Activated T-helper 1 cell treated with anti-CD3 and anti-CD28 coated beads, Interleukin-12 subunit alpha, Interleukin-12 subunit beta, Interleukin-2, Interleukin-4 antibody, amounts not matched to agents 30 ng/mL and 10 ng/mL and 1 ng/mL, durations not matched to agents 14 hours and 24 hours and 36 hours (primary cell): ENCODE data around the gene FADS3. TPM values are rescaled to one million over a fixed set of nuclear protein-coding genes. Genes with fewer than 3 reads are reported as not detected.

Source experiments
- DNase-seq: peaks from one replicate; pipeline ENCODE4 v3.0.0; 2021; ENCODE audit warnings: low spot score
- H3K27ac Mint-ChIP-seq: one replicate; pipeline ENCODE4 v1.8.0; 2021; ENCODE audit warnings: mild to moderate bottlenecking, mixed read lengths
- H3K27me3 Mint-ChIP-seq: one replicate; pipeline ENCODE4 v1.8.0; 2022; ENCODE audit warnings: mild to moderate bottlenecking, moderate library complexity, mixed read lengths; ENCODE audit not compliant: insufficient read depth
- H3K36me3 Mint-ChIP-seq: one replicate; pipeline ENCODE4 v1.8.0; 2021; ENCODE audit warnings: low read depth, mixed read lengths
- H3K4me1 Mint-ChIP-seq: one replicate; pipeline ENCODE4 v1.8.0; 2021; ENCODE audit warnings: low read depth, mixed read lengths
- H3K4me3 Mint-ChIP-seq: one replicate; pipeline ENCODE4 v1.8.0; 2021; ENCODE audit warnings: mild to moderate bottlenecking, moderate library complexity, mixed read lengths
- H3K9me3 Mint-ChIP-seq: one replicate; pipeline ENCODE4 v1.8.0; 2021; ENCODE audit warnings: mixed read lengths
- intact Hi-C: fragments of 100-400 bp; cut with micrococcal nuclease; formaldehyde crosslinking; loops from one replicate; pipeline ENCODE4 v1.15.1; 2024
- total RNA-seq: library from RNA; stranded (reverse); gene quantifications from 2 replicates; pipeline ENCODE4 v1.2.3, GENCODE V29; 2022

Gene FADS3
- total RNA-seq, 1 donor from 2014 or later, result 14.2 TPM

GRCh38 chr11:61851113-61851899, 40.0 kb downstream of the FADS3 start:
- no peak for DNase-seq
- Mint-ChIP-seq H3K27ac (peak overlapping the region; percentile 36), H3K27me3 (no peaks in the 10 kb centered on the region), H3K4me3 (no peak overlapping the region), H3K9me3 (no peaks in the 10 kb centered on the region), H3K36me3 (peaks cover 41% of the 10 kb centered on the region), H3K4me1 (peaks cover 3% of the 10 kb centered on the region)
- intact Hi-C loops, result no loop called here

- DNase-seq, result no peak
- intact Hi-C loops, result no loop called here
- Mint-ChIP-seq H3K27me3 (no peaks in the 10 kb centered on the region), H3K9me3 (no peaks in the 10 kb centered on the region), H3K36me3 (peaks cover 44% of the 10 kb centered on the region), H3K4me3 (no peak overlapping the region), H3K27ac (peak overlapping the region; percentile 36), H3K4me1 (peaks cover 3% of the 10 kb centered on the region)
These were observed 40.7 kb downstream of the FADS3 start for GRCh38 chr11:61850687-61851086.

GRCh38 chr11:61848631-61849030, 42.7 kb downstream of the FADS3 start:
- Mint-ChIP-seq H3K27ac (no peak overlapping the region), H3K4me3 (no peak overlapping the region), H3K9me3 (no peaks in the 10 kb centered on the region), H3K27me3 (no peaks in the 10 kb centered on the region), H3K36me3 (peaks cover 44% of the 10 kb centered on the region), H3K4me1 (peaks cover 3% of the 10 kb centered on the region)
- intact Hi-C loops, result no loop called here
- DNase-seq, result no peak

GRCh38 chr11:61847914-61848581, 43.3 kb downstream of the FADS3 start:
- Mint-ChIP-seq H3K9me3 (no peaks in the 10 kb centered on the region), H3K27me3 (no peaks in the 10 kb centered on the region), H3K4me3 (no peak overlapping the region), H3K4me1 (peaks cover 3% of the 10 kb centered on the region), H3K36me3 (peaks cover 47% of the 10 kb centered on the region), H3K27ac (no peak overlapping the region)
- intact Hi-C loops, result no loop called here
- no peak for DNase-seq

- no peak for DNase-seq
- intact Hi-C loops, result no loop called here
- Mint-ChIP-seq H3K9me3 (no peaks in the 10 kb centered on the region), H3K27ac (peak overlapping the region; percentile 72), H3K27me3 (no peaks in the 10 kb centered on the region), H3K4me3 (no peak overlapping the region), H3K36me3 (peaks cover 50% of the 10 kb centered on the region), H3K4me1 (peaks cover 3% of the 10 kb centered on the region)
These were observed 44.9 kb downstream of the FADS3 start for GRCh38 chr11:61846362-61847020.

GRCh38 chr11:61844909-61845565, 46.3 kb downstream of the FADS3 start:
- H3K27me3 Mint-ChIP-seq, result no peaks in the 10 kb centered on the region
- H3K4me1 Mint-ChIP-seq, result peaks cover 3% of the 10 kb centered on the region
- intact Hi-C loops, result no loop called here
- no peak overlapping the region for H3K27ac Mint-ChIP-seq
- peaks cover 53% of the 10 kb centered on the region for H3K36me3 Mint-ChIP-seq
- H3K9me3 Mint-ChIP-seq, result no peaks in the 10 kb centered on the region
- no peak overlapping the region for H3K4me3 Mint-ChIP-seq
- DNase-seq, result no peak

GRCh38 chr11:61842528-61842820, 48.9 kb downstream of the FADS3 start:
- H3K9me3 Mint-ChIP-seq, result no peaks in the 10 kb centered on the region
- H3K27me3 Mint-ChIP-seq, result no peaks in the 10 kb centered on the region
- no peak overlapping the region for H3K4me3 Mint-ChIP-seq
- no peak overlapping the region for H3K27ac Mint-ChIP-seq
- peaks cover 55% of the 10 kb centered on the region for H3K36me3 Mint-ChIP-seq
- peaks cover 5% of the 10 kb centered on the region for H3K4me1 Mint-ChIP-seq
- DNase-seq, result no peak
- intact Hi-C loops, result no loop called here

GRCh38 chr11:61841636-61842527, 49.5 kb downstream of the FADS3 start:
- Mint-ChIP-seq H3K27ac (peak overlapping the region; percentile 52), H3K27me3 (no peaks in the 10 kb centered on the region), H3K4me1 (peaks cover 5% of the 10 kb centered on the region), H3K9me3 (no peaks in the 10 kb centered on the region), H3K36me3 (peaks cover 50% of the 10 kb centered on the region), H3K4me3 (no peak overlapping the region)
- DNase-seq, result no peak
- intact Hi-C loops, result no loop called here

GRCh38 chr11:61840371-61840770, 51.0 kb downstream of the FADS3 start:
- no peaks in the 10 kb centered on the region for H3K27me3 Mint-ChIP-seq
- H3K36me3 Mint-ChIP-seq, result peaks cover 46% of the 10 kb centered on the region
- intact Hi-C loops, result no loop called here
- H3K4me1 Mint-ChIP-seq, result peaks cover 20% of the 10 kb centered on the region
- H3K4me3 Mint-ChIP-seq, result no peak overlapping the region
- no peaks in the 10 kb centered on the region for H3K9me3 Mint-ChIP-seq
- no peak overlapping the region for H3K27ac Mint-ChIP-seq
- no peak for DNase-seq

GRCh38 chr11:61839742-61840141, 51.6 kb downstream of the FADS3 start:
- Mint-ChIP-seq H3K36me3 (peaks cover 43% of the 10 kb centered on the region), H3K4me3 (no peak overlapping the region), H3K9me3 (no peaks in the 10 kb centered on the region), H3K27ac (peak overlapping the region; percentile 15), H3K4me1 (peaks cover 25% of the 10 kb centered on the region), H3K27me3 (no peaks in the 10 kb centered on the region)
- no peak for DNase-seq
- intact Hi-C loops, result no loop called here

- Mint-ChIP-seq H3K36me3 (peaks cover 44% of the 10 kb centered on the region), H3K27me3 (no peaks in the 10 kb centered on the region), H3K27ac (peak overlapping the region; percentile 70), H3K4me1 (peaks cover 34% of the 10 kb centered on the region), H3K4me3 (no peak overlapping the region), H3K9me3 (no peaks in the 10 kb centered on the region)
- no peak for DNase-seq
- intact Hi-C loops, result no loop called here
These were observed 52.4 kb downstream of the FADS3 start for GRCh38 chr11:61838921-61839320.

- Mint-ChIP-seq H3K4me1 (peaks cover 38% of the 10 kb centered on the region), H3K9me3 (no peaks in the 10 kb centered on the region), H3K27ac (peak overlapping the region; percentile 70), H3K36me3 (peaks cover 46% of the 10 kb centered on the region), H3K4me3 (no peak overlapping the region), H3K27me3 (no peaks in the 10 kb centered on the region)
- DNase-seq, result no peak
- intact Hi-C loops, result no loop called here
These were observed 52.8 kb downstream of the FADS3 start for GRCh38 chr11:61838501-61838900.
